HepG2 (cell line): ENCODE results near the gene ATP7B. TPM values are rescaled to one million over a fixed set of nuclear protein-coding genes. Genes with fewer than 3 reads are reported as not detected.

Experiments used
- ATAC-seq: fragments of 200-7000 bp; cut with Tn5 transposase; 3 replicates; pipeline ENCODE4 v1.9.1; 2020; ENCODE audit warnings: mild to moderate bottlenecking, moderate library complexity
- BruUV-seq: library from RNA; stranded (reverse); fragments of 400-500 nt; replicated peaks from 2 replicates; lab custom pipeline; 2021; lab: Mats Ljungman, UMichigan
- CTCF ChIA-PET: fragments of 300-600 bp; formaldehyde crosslinking; extraction: SDS; loops from one replicate; lab custom pipeline; 2021; ENCODE audit warnings: low total read pairs, inconsistent platforms, low intra/inter-chr PET ratio; lab: Yijun Ruan, JAX
- POLR2A ChIA-PET: fragments of 350-600 bp; sonication (Branson Sonifier 250); formaldehyde crosslinking; loops from one replicate; lab custom pipeline; 2020; ENCODE audit warnings: antibody characterized with exemption, inconsistent platforms; lab: Yijun Ruan, JAX
- DNase-seq: peaks from one replicate; pipeline ENCODE4 v3.0.0-alpha.2; 2015; ENCODE audit warnings: low spot score
- FAIRE-seq: peaks from 3 replicates; lab custom pipeline; 2011; peaks lifted over from hg19 to GRCh38; lab: Jason Lieb, UNC
- H2AFZ ChIP-seq: one replicate; pipeline ENCODE4 v1.6.1; 2011; ENCODE audit warnings: low read length, inconsistent platforms
- H3K27ac ChIP-seq: fragments of 300-600 bp; 3 replicates; pipeline ENCODE4 v1.8.0; 2011; ENCODE audit warnings: mixed run types, mild to moderate bottlenecking, mixed read lengths, low read length, inconsistent platforms; ENCODE audit not compliant: insufficient read depth; ENCODE audit errors: extremely low read length
- H3K27me3 ChIP-seq, 2 experiments: fragments of 200-600 bp in 1 of 2; 2 replicates in 1 of 2; 3 replicates in 1 of 2; pipeline versions ENCODE4 v1.6.0 to v1.8.0; 2011; ENCODE audit warnings: low read length in 2 of 2, mild to moderate bottlenecking in 2 of 2, moderate library complexity in 2 of 2, inconsistent platforms in 1 of 2; ENCODE audit not compliant: insufficient read depth in 2 of 2, control insufficient read depth in 1 of 2
- H3K36me3 ChIP-seq, 2 experiments: fragments of 200-600 bp in 1 of 2; replicated peaks in 1 of 2; 2 replicates in 1 of 2; 3 replicates in 1 of 2; pipeline versions ENCODE4 v1.5.1 to v1.8.0; 2011; ENCODE audit warnings: low read length in 2 of 2, inconsistent platforms in 1 of 2; ENCODE audit not compliant: insufficient read depth in 2 of 2, control insufficient read depth in 1 of 2
- H3K4me1 ChIP-seq: 2 replicates; pipeline ENCODE4 v1.5.1; 2012; ENCODE audit warnings: low read length, inconsistent platforms; ENCODE audit not compliant: insufficient read depth
- H3K4me2 ChIP-seq: 2 replicates; pipeline ENCODE4 v1.6.0; 2011; ENCODE audit warnings: low read depth, low read length, inconsistent platforms
- H3K4me3 ChIP-seq, 3 experiments: fragments of 200-600 bp in 1 of 3; sonication (generic), shearing (Covaris generic) in 1 of 3; replicated peaks in 1 of 3; 2 replicates each; pipeline ENCODE4 v1.5.1; 2011 to 2016; ENCODE audit warnings: low read length in 3 of 3, inconsistent platforms in 2 of 3, low read depth in 2 of 3, mild to moderate bottlenecking in 2 of 3, control low read depth in 1 of 3, mixed read lengths in 1 of 3; ENCODE audit not compliant: insufficient read depth in 1 of 3
- H3K79me2 ChIP-seq: one replicate; pipeline ENCODE4 v1.6.1; 2011; ENCODE audit warnings: low read length, inconsistent platforms; ENCODE audit not compliant: insufficient read depth
- H3K9ac ChIP-seq: 2 replicates; pipeline ENCODE4 v1.6.0; 2011; ENCODE audit warnings: mild to moderate bottlenecking, low read depth, low read length, inconsistent platforms; ENCODE audit not compliant: insufficient read depth
- H3K9me3 ChIP-seq: 2 replicates; pipeline ENCODE4 v1.5.1; 2012; ENCODE audit warnings: mild to moderate bottlenecking, low read length
- H4K20me1 ChIP-seq: 2 replicates; pipeline ENCODE4 v1.6.0; 2011; ENCODE audit warnings: inconsistent platforms, mild to moderate bottlenecking, low read length, moderate library complexity; ENCODE audit not compliant: insufficient read depth
- FOSL2 ChIP-seq: sonication (generic); formaldehyde crosslinking; IDR thresholded peaks from 2 replicates; pipeline ENCODE4 v1.4.0; 2020; ENCODE audit warnings: missing genetic modification reagents
- NR2F2 ChIP-seq: IDR thresholded peaks from 2 replicates; pipeline ENCODE4 v1.6.1; 2012; ENCODE audit warnings: low read depth, inconsistent platforms, borderline replicate concordance
- PHF20 ChIP-seq: sonication (generic); formaldehyde crosslinking; IDR thresholded peaks from 2 replicates; pipeline ENCODE4 v1.5.0; 2020; ENCODE audit warnings: mild to moderate bottlenecking, missing genetic modification reagents
- PHF21A ChIP-seq: sonication (generic); formaldehyde crosslinking; IDR thresholded peaks from 2 replicates; pipeline ENCODE4 v1.5.0; 2020; ENCODE audit warnings: mild to moderate bottlenecking, missing genetic modification reagents
- RCOR2 ChIP-seq: IDR thresholded peaks from 2 replicates; pipeline ENCODE4 v1.6.1; 2016; ENCODE audit warnings: missing biosample characterization, missing genetic modification reagents
- SP5 ChIP-seq: IDR thresholded peaks from 2 replicates; pipeline ENCODE4 v1.6.1; 2016; ENCODE audit warnings: low read depth, borderline replicate concordance
- SRSF9 ChIP-seq: fragments of 200-400 bp; formaldehyde crosslinking; IDR thresholded peaks from 2 replicates; pipeline ENCODE4 v1.6.1; 2018; ENCODE audit warnings: borderline replicate concordance, mild to moderate bottlenecking, low read depth, low read length; ENCODE audit not compliant: insufficient read depth, poor library complexity, severe bottlenecking
- TIGD3 ChIP-seq: sonication (generic); formaldehyde crosslinking; IDR thresholded peaks from 2 replicates; pipeline ENCODE4 v1.5.1; 2020; ENCODE audit warnings: mild to moderate bottlenecking, missing genetic modification reagents, borderline replicate concordance
- ZBTB40 ChIP-seq, 2 experiments: fragments of 450-650 bp in 1 of 2; sonication (generic) in 1 of 2; formaldehyde crosslinking in 1 of 2; IDR thresholded peaks; 2 replicates each; pipeline versions ENCODE4 v1.6.1 to v1.8.0; 2016 to 2022; ENCODE audit warnings: antibody characterized with exemption in 1 of 2, mild to moderate bottlenecking in 1 of 2, missing genetic modification reagents in 1 of 2
- ZNF546 ChIP-seq: sonication (generic); formaldehyde crosslinking; conservative IDR thresholded peaks from 2 replicates; pipeline ENCODE4 v1.8.1; 2023; ENCODE audit warnings: mild to moderate bottlenecking, missing genetic modification reagents
- WGBS: methylation state at CpG from one replicate; pipeline ENCODE4 v1.1.6; 2017; ENCODE audit warnings: low lambda C conversion rate; 5-methylcytosine and 5-hydroxymethylcytosine counted together
- in situ Hi-C: cut with HindIII; loops from 2 replicates; pipeline ENCODE4 v1.10.0; 2017; ENCODE audit warnings: low pct_unique_long_range_greater_than_20kb; ENCODE audit not compliant: extremely low pct_ligation_motif_present
- intact Hi-C: fragments of 100-400 bp; cut with micrococcal nuclease; formaldehyde crosslinking; loops from one replicate; pipeline ENCODE4 v1.10.0; 2022; ENCODE audit not compliant: unreplicated experiment
- polyA plus RNA-seq, 8 experiments: library from polyadenylated mRNA; depleted of rRNA in 3 of 8; stranded (reverse) in 7 of 8; unstranded in 1 of 8; fragments of >200 nt; fragmentation: Illumina TruSeq in 4 of 8; extraction: Trizol in 4 of 8; gene quantifications; 2 replicates each; pipeline versions ENCODE4 v1.2.1 to v1.2.3, GENCODE V29; 2011 to 2016; ENCODE audit warnings: low read depth in 4 of 8, missing spikeins in 1 of 8, mixed read lengths in 1 of 8; ENCODE audit not compliant: insufficient read depth in 1 of 8
- total RNA-seq, 5 experiments: library from RNA; depleted of rRNA; stranded (reverse); fragments of >200 nt; fragmentation: Illumina TruSeq; extraction: Trizol; gene quantifications; 2 replicates each; pipeline ENCODE4 v1.2.3, GENCODE V29; 2016; ENCODE audit warnings: low read depth in 1 of 5
- TF ChIP-seq, protein P1 (sequence below): IDR thresholded peaks from 2 replicates; pipeline ENCODE4 v1.6.1; 2016; ENCODE audit warnings: missing compliant biosample characterization, missing genetic modification reagents, borderline replicate concordance

ATP7B gene
- total and polyA plus RNA-seq, 2 of the 13 experiments (the other 11 are each of a cell fraction or from before 2014, with no cell fraction given), result 31.8 to 57.4 TPM

GRCh38 chr13:51924756-51925544 lies 86.3 kb downstream of the ATP7B start:
- Histone ChIP-seq H3K79me2 (no peaks in the 10 kb centered on the region), H3K4me3 (no peak overlapping the region), H2AFZ (no peak overlapping the region), H3K9ac (no peak overlapping the region), H3K27ac (no peak overlapping the region), H4K20me1 (no peaks in the 10 kb centered on the region), H3K4me1 (peaks cover 14% of the 10 kb centered on the region), H3K27me3 (no peaks in the 10 kb centered on the region), H3K4me2 (no peak overlapping the region), H3K36me3 (peaks cover 12 to 54% of the 10 kb centered on the region in 2 experiments), H3K9me3 (no peaks in the 10 kb centered on the region)
- ATAC-seq (no peak; the same call in 2 of the 3 replicates), FAIRE-seq (no peak), DNase-seq (no peak)
- 95% methylated on average over 9 of the region's 9 CpGs for WGBS
- ChIA-PET POLR2A (no interaction called here), CTCF (interaction anchor here (1.4 to 2.0 kb wide), 3 partner anchors 28 to 203 kb away, joined by 4 to 9 read pairs (median 7); partner anchors contain the start of gene NEK5)
- intact Hi-C loops, result no loop called here
- no TSS peak for BruUV-seq
- in situ Hi-C loops, result no loop called here
- no peak for TF ChIP-seq RCOR2
- no peak for TF ChIP-seq SRSF9
- TF ChIP-seq FOSL2 (CRISPR knock-in tag), result no peak
- TF ChIP-seq PHF20 (CRISPR knock-in tag), result no peak
- TF ChIP-seq NR2F2, result no peak
- no peak for TF ChIP-seq TIGD3
- no peak for TF ChIP-seq SP5 (CRISPR knock-in tag)
- TF ChIP-seq, protein P1, sequence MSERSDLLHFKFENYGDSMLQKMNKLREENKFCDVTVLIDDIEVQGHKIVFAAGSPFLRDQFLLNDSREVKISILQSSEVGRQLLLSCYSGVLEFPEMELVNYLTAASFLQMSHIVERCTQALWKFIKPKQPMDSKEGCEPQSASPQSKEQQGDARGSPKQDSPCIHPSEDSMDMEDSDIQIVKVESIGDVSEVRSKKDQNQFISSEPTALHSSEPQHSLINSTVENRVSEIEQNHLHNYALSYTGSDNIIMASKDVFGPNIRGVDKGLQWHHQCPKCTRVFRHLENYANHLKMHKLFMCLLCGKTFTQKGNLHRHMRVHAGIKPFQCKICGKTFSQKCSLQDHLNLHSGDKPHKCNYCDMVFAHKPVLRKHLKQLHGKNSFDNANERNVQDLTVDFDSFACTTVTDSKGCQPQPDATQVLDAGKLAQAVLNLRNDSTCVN (CRISPR knock-in tag), result no peak
- TF ChIP-seq PHF21A (CRISPR knock-in tag), result no peak
- no peak for TF ChIP-seq ZBTB40 (IDR thresholded peaks at IDR 0.05)
- no peak for TF ChIP-seq ZBTB40 (CRISPR knock-in tag; IDR thresholded peaks at IDR 0.05)
- TF ChIP-seq ZNF546 (CRISPR knock-in tag), result no peak
